HCT116 (cell line): ENCODE measurements around the gene DENND2D. TPM values are rescaled to one million over a fixed set of nuclear protein-coding genes. Genes with fewer than 3 reads are reported as not detected.

Experiments
- ATAC-seq: fragments of 200-7000 bp; cut with Tn5 transposase; 2 replicates; pipeline ENCODE4 v1.9.1; 2020; ENCODE audit warnings: mild to moderate bottlenecking, moderate library complexity
- BruUV-seq: library from RNA; stranded (reverse); fragments of 400-500 nt; replicated peaks from 2 replicates; lab custom pipeline; 2021; lab: Mats Ljungman, UMichigan
- CTCF ChIA-PET: fragments of 300-600 bp; sonication (Branson Sonifier 250); formaldehyde crosslinking; loops from one replicate; lab custom pipeline; 2021; ENCODE audit warnings: antibody characterized with exemption; lab: Charles Lee
- POLR2A ChIA-PET: fragments of 300-600, 350-600 bp; sonication (Branson Sonifier 250); formaldehyde crosslinking; loops from one replicate; lab custom pipeline; 2021; ENCODE audit warnings: antibody characterized with exemption; lab: Charles Lee
- RAD21 ChIA-PET, 2 experiments: fragments of 300-600 bp; sonication (Branson Sonifier 250); formaldehyde crosslinking; loops; one replicate each; lab custom pipeline; 2023; ENCODE audit warnings: low total read pairs in 2 of 2; ENCODE audit not compliant: uncharacterized antibody in 2 of 2, unreplicated experiment in 2 of 2, low non-redundant PET in 1 of 2; lab: Charles Lee
- DNase-seq: peaks from one replicate; pipeline ENCODE4 v3.0.0-alpha.2; 2010; ENCODE audit warnings: low read depth, low spot score
- H2AFZ ChIP-seq: fragments of 200-600 bp; shearing (Covaris generic), sonication (generic); 2 replicates; pipeline ENCODE4 v1.6.1; 2017; ENCODE audit warnings: low read depth, mixed run types, mixed read lengths, antibody characterized with exemption, low read length; ENCODE audit not compliant: poor library complexity, severe bottlenecking
- H3K27ac ChIP-seq: 2 replicates; pipeline ENCODE4 v1.5.1; 2012; ENCODE audit warnings: low read depth, low read length
- H3K27me3 ChIP-seq: fragments of 200-600 bp; sonication (generic); 2 replicates; pipeline ENCODE4 v1.6.1; 2016; ENCODE audit warnings: mixed run types, low read length, mixed read lengths; ENCODE audit not compliant: insufficient read depth
- H3K36me3 ChIP-seq, 2 experiments: fragments of 200-500 bp in 1 of 2; fragments of 200-600 bp in 1 of 2; sonication (Bioruptor generic) in 1 of 2; sonication (generic) in 1 of 2; 2 replicates each; pipeline versions ENCODE4 v1.5.1 to v1.6.1; 2014 to 2016; ENCODE audit warnings: low read length in 2 of 2, inconsistent platforms in 1 of 2, mixed read lengths in 1 of 2, mixed run types in 1 of 2; ENCODE audit not compliant: insufficient read depth in 2 of 2, control insufficient read depth in 1 of 2
- H3K4me1 ChIP-seq, 2 experiments: fragments of 200-600 bp in 1 of 2; sonication (generic) in 1 of 2; 2 replicates each; pipeline versions ENCODE4 v1.5.1 to v1.6.1; 2012 to 2017; ENCODE audit warnings: low read length in 2 of 2, inconsistent platforms in 1 of 2, mild to moderate bottlenecking in 1 of 2, mixed read lengths in 1 of 2, mixed run types in 1 of 2, moderate library complexity in 1 of 2; ENCODE audit not compliant: insufficient read depth in 2 of 2, control insufficient read depth in 1 of 2
- H3K4me2 ChIP-seq: fragments of 200-600 bp; sonication (generic); 2 replicates; pipeline ENCODE4 v1.6.1; 2017; ENCODE audit warnings: mixed run types, low read length, mixed read lengths
- H3K4me3 ChIP-seq, 2 experiments: fragments of 200-600 bp in 1 of 2; sonication (generic) in 1 of 2; replicated peaks in 1 of 2; 2 replicates each; pipeline ENCODE4 v1.5.1; 2011 to 2016; ENCODE audit warnings: low read length in 2 of 2, control low read depth in 1 of 2, low read depth in 1 of 2, mild to moderate bottlenecking in 1 of 2, mixed read lengths in 1 of 2, mixed run types in 1 of 2
- H3K79me2 ChIP-seq: fragments of 200-600 bp; sonication (generic); 2 replicates; pipeline ENCODE4 v1.6.1; 2017; ENCODE audit warnings: mild to moderate bottlenecking, mixed run types, low read length, moderate library complexity, mixed read lengths; ENCODE audit not compliant: insufficient read depth
- H3K9ac ChIP-seq: fragments of 200-600 bp; sonication (generic); 2 replicates; pipeline ENCODE4 v1.6.1; 2016; ENCODE audit warnings: low read length, mixed read lengths
- H3K9me2 ChIP-seq: fragments of 200-600 bp; sonication (generic), shearing (Covaris generic); 2 replicates; pipeline ENCODE4 v1.6.1; 2017; ENCODE audit warnings: mixed run types, mild to moderate bottlenecking, moderate library complexity; ENCODE audit not compliant: insufficient read depth
- H3K9me3 ChIP-seq, 2 experiments: fragments of 200-500 bp in 1 of 2; fragments of 200-600 bp in 1 of 2; sonication (Bioruptor generic) in 1 of 2; sonication (generic) in 1 of 2; 2 replicates each; pipeline ENCODE4 v1.6.1; 2014 to 2017; ENCODE audit warnings: low read length in 2 of 2, mixed read lengths in 2 of 2, inconsistent platforms in 1 of 2, low read depth in 1 of 2, mild to moderate bottlenecking in 1 of 2, mixed run types in 1 of 2, moderate library complexity in 1 of 2; ENCODE audit not compliant: control insufficient read depth in 1 of 2, insufficient read depth in 1 of 2
- H4K20me1 ChIP-seq: fragments of 200-600 bp; sonication (generic), shearing (Covaris generic); 2 replicates; pipeline ENCODE4 v1.6.1; 2017; ENCODE audit warnings: mixed run types, mild to moderate bottlenecking, moderate library complexity; ENCODE audit not compliant: insufficient read depth
- ATF3 ChIP-seq: IDR thresholded peaks from 2 replicates; pipeline ENCODE4 v1.6.1; 2012
- CBX3 ChIP-seq: IDR thresholded peaks from 2 replicates; pipeline ENCODE4 v1.6.1; 2012; ENCODE audit warnings: low read depth
- CEBPB ChIP-seq: IDR thresholded peaks from 2 replicates; pipeline ENCODE4 v1.6.1; 2012; ENCODE audit warnings: low read depth
- CTCF ChIP-seq, 3 experiments: fragments of 200-600 bp in 1 of 3; sonication (generic) in 1 of 3; IDR thresholded peaks in 2 of 3; conservative IDR thresholded peaks in 1 of 3; 2 replicates each; pipeline ENCODE4 v1.5.1; 2012 to 2017; ENCODE audit warnings: low read depth in 2 of 3, low read length in 2 of 3, antibody characterized with exemption in 1 of 3, borderline replicate concordance in 1 of 3, control low read depth in 1 of 3, mild to moderate bottlenecking in 1 of 3, mixed read lengths in 1 of 3, mixed run types in 1 of 3, moderate library complexity in 1 of 3; ENCODE audit not compliant: insufficient read depth in 1 of 3
- ELF1 ChIP-seq: IDR thresholded peaks from 2 replicates; pipeline ENCODE4 v1.6.1; 2012; ENCODE audit warnings: low read depth, borderline replicate concordance
- EZH2 ChIP-seq: fragments of 200-600 bp; sonication (generic); IDR thresholded peaks from 2 replicates; pipeline ENCODE4 v1.6.1; 2017; ENCODE audit warnings: antibody characterized with exemption, mixed run types
- EZH2phosphoT487 ChIP-seq: fragments of 200-600 bp; IDR thresholded peaks from 2 replicates; pipeline ENCODE4 v1.6.1; 2018; ENCODE audit warnings: antibody characterized with exemption, borderline replicate concordance
- FOSL1 ChIP-seq: IDR thresholded peaks from 2 replicates; pipeline ENCODE4 v1.6.1; 2012; ENCODE audit warnings: low read depth
- JUND ChIP-seq: IDR thresholded peaks from 2 replicates; pipeline ENCODE4 v1.6.1; 2012
- MAX ChIP-seq: IDR thresholded peaks from 2 replicates; pipeline ENCODE4 v1.6.1; 2012
- POLR2A ChIP-seq: IDR thresholded peaks from 2 replicates; pipeline ENCODE4 v1.7.0; 2011; ENCODE audit warnings: borderline replicate concordance; ENCODE audit not compliant: insufficient read depth, insufficient read length; ENCODE audit errors: extremely low read depth
- POLR2AphosphoS5 ChIP-seq: IDR thresholded peaks from 2 replicates; pipeline ENCODE4 v1.6.1; 2011; ENCODE audit warnings: mild to moderate bottlenecking, low read depth, low read length, moderate library complexity
- RAD21 ChIP-seq: IDR thresholded peaks from 2 replicates; pipeline ENCODE4 v1.6.1; 2012; ENCODE audit warnings: low read depth, mild to moderate bottlenecking
- REST ChIP-seq: IDR thresholded peaks from 2 replicates; pipeline ENCODE4 v1.6.1; 2012; ENCODE audit warnings: low read depth
- SP1 ChIP-seq: IDR thresholded peaks from 2 replicates; pipeline ENCODE4 v1.6.1; 2012; ENCODE audit warnings: low read depth
- SRF ChIP-seq: IDR thresholded peaks from 2 replicates; pipeline ENCODE4 v1.6.1; 2012; ENCODE audit warnings: low read depth
- TCF7L2 ChIP-seq: IDR thresholded peaks from 2 replicates; pipeline ENCODE4 v1.7.0; 2011; ENCODE audit warnings: borderline replicate concordance, inconsistent platforms; ENCODE audit not compliant: insufficient read depth, insufficient read length; ENCODE audit errors: extremely low read depth
- YY1 ChIP-seq: IDR thresholded peaks from 2 replicates; pipeline ENCODE4 v1.6.1; 2011; ENCODE audit warnings: low read length, low read depth, moderate library complexity, mild to moderate bottlenecking; ENCODE audit not compliant: insufficient replicate concordance; ENCODE audit errors: extremely low read depth
- ZBTB33 ChIP-seq: IDR thresholded peaks from 2 replicates; pipeline ENCODE4 v1.6.1; 2011; ENCODE audit warnings: mild to moderate bottlenecking, low read length, moderate library complexity; ENCODE audit not compliant: insufficient replicate concordance; ENCODE audit errors: extremely low read depth
- ZFX ChIP-seq: fragments of 450-650 bp; IDR thresholded peaks from 2 replicates; pipeline ENCODE4 v1.6.1; 2017
- intact Hi-C: fragments of 100-400 bp; cut with micrococcal nuclease; formaldehyde crosslinking; loops from 2 replicates; pipeline ENCODE4 v1.10.0; 2022
- total RNA-seq: library from RNA; stranded (reverse); gene quantifications from one replicate; pipeline ENCODE4 v1.2.1, GENCODE V29; 2021; ENCODE audit not compliant: unreplicated experiment

DENND2D gene
- total RNA-seq, 1 experiment from 2014 or later, result 31.9 TPM

- no peak for TF ChIP-seq ATF3
- no peak for TF ChIP-seq FOSL1
- TF ChIP-seq ZBTB33, result no peak
- no peak for TF ChIP-seq CTCF (IDR thresholded peaks at IDR 0.05 in 2 of 3, conservative IDR thresholded peaks at IDR 0.05 in 1 of 3; ENCODE audit: borderline replicate concordance in 1 of 3, insufficient read depth in 1 of 3, low read depth in 2 of 3, low read length in 2 of 3)
- no peak for TF ChIP-seq YY1
- no peak for TF ChIP-seq RAD21
- TF ChIP-seq TCF7L2, result no peak
- TF ChIP-seq POLR2A, result no peak
- TF ChIP-seq SP1, result no peak
- TF ChIP-seq JUND, result no peak
- no peak for TF ChIP-seq ZFX
- no peak for TF ChIP-seq POLR2AphosphoS5
- TF ChIP-seq CBX3, result no peak
- no peak for TF ChIP-seq SRF
- TF ChIP-seq EZH2, result no peak
- TF ChIP-seq EZH2phosphoT487, result no peak
- TF ChIP-seq MAX, result no peak
- no peak for TF ChIP-seq CEBPB
- no peak for TF ChIP-seq REST
- no peak for TF ChIP-seq ELF1
- H2AFZ ChIP-seq, result no peak overlapping the region
- no peak overlapping the region for H3K4me2 ChIP-seq
- no peak for ATAC-seq
- no TSS peak for BruUV-seq
- H3K27me3 ChIP-seq, result no peaks in the 10 kb centered on the region
- intact Hi-C loops, result no loop called here
- ChIA-PET CTCF (interaction anchor here (1.1 kb wide), 1 partner anchor 11 kb away, joined by 3 read pairs; no protein-coding TSS in a partner anchor), RAD21 (no interaction called here), POLR2A (no interaction called here)
- H3K9ac ChIP-seq, result no peak overlapping the region
- H3K36me3 ChIP-seq, result peaks cover 11 to 33% of the 10 kb centered on the region in 2 experiments; a peak in 3 of 4 replicates
- no peaks in the 10 kb centered on the region for H4K20me1 ChIP-seq
- no peaks in the 10 kb centered on the region for H3K9me3 ChIP-seq
- no peaks in the 10 kb centered on the region for H3K4me1 ChIP-seq
- H3K4me3 ChIP-seq, result no peak overlapping the region
- DNase-seq, result no peak
- no peak overlapping the region for H3K27ac ChIP-seq
- no peaks in the 10 kb centered on the region for H3K9me2 ChIP-seq
- H3K79me2 ChIP-seq, result no peaks in the 10 kb centered on the region
These were observed 8.9 kb downstream of the DENND2D start for GRCh38 chr1:111191496-111191895.
